Stimulated activated CD8-positive, alpha-beta memory T cell treated with anti-CD3 and anti-CD28 coated beads, Interleukin-12 subunit alpha, Interleukin-12 subunit beta, amount 100 ng/mL, for 4 hours (primary cell): Measurements from ENCODE around the gene QSOX2.
"Not testable (repeated sequence)": the region's sequence is repeated elsewhere in the genome, so short reads cannot be mapped to it uniquely, and the experiment has no call there.

Source experiments
- DNase-seq: peaks from one replicate; pipeline ENCODE4 v3.0.0-alpha.2; 2020; ENCODE audit warnings: low read depth

Gene QSOX2

GRCh38 chr9:136236471-136237410 is 8.9 kb downstream of the QSOX2 start:
- DNase-seq = not testable (repeated sequence)

- no peak for DNase-seq
Observed at GRCh38 chr9:136235709-136236455, 9.7 kb downstream of the QSOX2 start.

GRCh38 chr9:136235171-136235570 is 10.4 kb downstream of the QSOX2 start:
- DNase-seq = no peak

GRCh38 chr9:136234597-136234996 is 11.0 kb downstream of the QSOX2 start:
- DNase-seq = no peak

DNA sequence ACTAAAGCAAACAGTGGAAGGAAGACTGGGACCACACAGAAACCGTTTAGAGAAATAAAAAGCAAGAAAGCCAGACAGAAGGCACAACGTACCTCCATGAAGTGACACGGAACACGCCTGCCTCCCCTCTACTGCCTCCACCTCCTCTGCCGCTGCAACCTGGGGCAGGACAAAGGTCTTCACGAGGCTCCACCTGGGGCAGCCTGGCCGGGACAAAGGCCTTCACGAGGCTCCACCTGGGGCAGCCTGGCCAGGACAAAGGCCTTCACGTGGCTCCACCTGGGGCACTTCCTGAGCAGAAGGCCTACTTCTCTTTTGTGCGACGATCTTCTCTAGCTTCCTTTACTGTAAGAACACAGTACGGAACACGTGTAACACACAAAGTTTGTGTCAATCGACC is 11.7 kb downstream of the QSOX2 start:
- no peak for DNase-seq

- no peak for DNase-seq
Observed at GRCh38 chr9:136233411-136233810, 12.2 kb downstream of the QSOX2 start.

GRCh38 chr9:136232969-136233368 is 12.6 kb downstream of the QSOX2 start:
- no peak for DNase-seq

- no peak for DNase-seq
Observed at GRCh38 chr9:136231478-136232297, 13.9 kb downstream of the QSOX2 start.

- DNase-seq = no peak
Observed at GRCh38 chr9:136230773-136231172, 14.8 kb downstream of the QSOX2 start.

DNA sequence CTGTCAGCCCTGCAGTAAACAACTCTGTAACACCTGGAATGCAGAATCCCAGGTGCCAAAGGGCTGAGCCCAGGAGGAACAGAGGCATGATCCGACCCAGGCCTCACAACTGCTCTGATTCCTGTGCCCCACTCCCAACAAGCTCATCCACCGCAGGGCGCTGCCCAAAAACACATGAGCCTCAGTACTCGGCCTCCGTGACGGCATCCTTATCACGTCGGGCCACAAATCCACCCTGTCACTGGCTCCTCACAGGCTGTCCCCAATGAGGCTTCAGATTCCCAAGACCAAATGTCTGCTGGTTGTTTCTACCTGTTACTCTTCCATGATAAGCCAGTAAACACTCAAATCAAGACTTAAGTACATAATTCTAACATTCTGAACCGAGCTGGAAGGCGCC is 15.2 kb downstream of the QSOX2 start:
- DNase-seq = no peak

GRCh38 chr9:136229096-136230065 is 16.2 kb downstream of the QSOX2 start:
- DNase-seq = no peak

- DNase-seq = no peak
Observed at GRCh38 chr9:136228107-136228875, 17.3 kb downstream of the QSOX2 start.

- DNase-seq = no peak
Observed at GRCh38 chr9:136226680-136227407, 18.8 kb downstream of the QSOX2 start.

- peak; percentile 22 for DNase-seq
Observed at GRCh38 chr9:136225748-136226679, 19.6 kb downstream of the QSOX2 start.

GRCh38 chr9:136225366-136225747 is 20.3 kb downstream of the QSOX2 start:
- no peak for DNase-seq

DNA sequence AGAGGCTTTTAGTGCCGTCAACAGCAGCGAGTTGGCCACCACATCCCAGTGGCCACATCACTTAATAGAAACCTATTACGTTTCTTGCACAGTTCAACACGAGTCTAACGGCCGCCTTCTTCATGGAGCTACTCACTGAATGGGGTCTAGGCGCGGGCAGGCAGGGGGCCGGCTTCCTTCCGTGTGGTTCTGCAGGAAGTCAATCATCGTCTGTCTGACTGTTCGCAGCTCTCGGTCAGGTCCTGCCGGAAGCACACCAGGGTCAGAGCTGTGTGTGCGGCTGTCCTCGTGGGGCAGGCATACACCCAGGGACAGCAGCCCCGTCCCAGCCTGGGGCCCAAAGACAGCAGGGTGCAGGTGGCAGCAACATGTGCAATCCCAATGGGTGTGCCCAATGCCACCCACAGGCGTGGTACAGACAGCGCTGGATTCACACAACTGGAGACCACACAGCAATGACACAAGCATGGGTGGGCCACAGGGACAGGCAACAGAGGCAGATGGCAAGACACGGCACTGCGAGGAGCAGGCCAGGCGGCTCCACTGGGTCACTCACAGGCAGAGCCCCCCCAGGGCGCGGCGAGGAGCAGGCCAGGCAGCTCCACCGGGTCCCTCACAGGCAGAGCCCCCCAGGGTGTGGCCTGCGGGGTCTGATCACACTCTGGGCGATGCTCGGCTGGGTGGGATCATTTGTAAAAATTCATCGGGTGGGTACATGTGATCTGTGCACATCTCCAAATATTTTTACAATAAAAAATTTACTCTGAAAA is 21.6 kb downstream of the QSOX2 start:
- DNase-seq = no peak

- no peak for DNase-seq
Observed at GRCh38 chr9:136222906-136223285, 22.7 kb downstream of the QSOX2 start.
